Stimulated activated CD8-positive, alpha-beta memory T cell treated with anti-CD3 and anti-CD28 coated beads, Interleukin-7, amount 100 ng/mL, for 4 hours (primary cell): ENCODE data around the gene SYNJ2.
A peak's percentile ranks its signal among the peaks of the same experiment; 100 is the strongest.

Experiments used
- DNase-seq, 2 donors: peaks; one replicate each; pipeline ENCODE4 v3.0.0-alpha.2; 2020; ENCODE audit warnings: low read depth in 2 of 2

Gene SYNJ2

DNA sequence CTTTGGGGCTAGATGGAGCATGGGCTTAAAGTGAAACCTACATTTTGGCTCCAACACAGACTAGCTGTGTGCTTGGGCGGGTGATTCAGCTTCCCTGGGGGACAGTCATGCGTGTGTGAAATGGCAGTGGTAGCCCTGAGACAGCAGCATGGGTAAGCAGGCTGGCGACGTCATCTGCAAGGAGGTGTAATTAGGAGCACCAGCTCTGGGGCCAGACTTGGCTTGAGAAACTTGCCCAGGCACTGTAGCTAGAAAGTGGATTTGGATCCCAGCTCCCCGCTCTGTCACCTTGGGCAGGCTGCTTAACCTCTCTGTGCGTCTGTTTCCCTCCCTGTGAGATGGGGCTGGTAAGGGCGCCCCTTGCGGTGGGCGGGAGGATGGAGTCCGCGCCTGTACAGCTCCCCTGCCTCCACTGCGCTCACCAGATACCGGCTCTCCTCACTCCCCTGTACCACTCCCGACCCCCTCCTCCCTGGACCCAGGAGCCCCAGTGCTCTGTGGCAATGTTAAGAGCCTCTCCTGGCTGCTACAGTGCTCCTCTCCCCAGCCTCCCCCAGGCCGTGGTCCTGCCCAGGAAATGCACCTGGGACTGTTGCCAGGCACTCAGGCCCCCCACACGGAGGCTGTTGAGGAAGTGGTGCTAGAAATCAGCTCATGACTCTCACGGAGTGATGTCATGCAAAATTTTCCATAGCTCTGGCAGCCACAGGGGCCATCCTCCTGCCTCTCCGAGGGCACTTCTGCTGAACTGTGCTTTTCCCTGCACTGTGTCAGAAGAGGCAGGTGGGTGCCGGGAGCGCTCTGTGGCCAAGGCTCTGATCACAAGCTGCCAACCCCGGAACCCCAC, 44.6 kb downstream of the SYNJ2 start:
- peak; percentile 81 to 83 for DNase-seq

DNA sequence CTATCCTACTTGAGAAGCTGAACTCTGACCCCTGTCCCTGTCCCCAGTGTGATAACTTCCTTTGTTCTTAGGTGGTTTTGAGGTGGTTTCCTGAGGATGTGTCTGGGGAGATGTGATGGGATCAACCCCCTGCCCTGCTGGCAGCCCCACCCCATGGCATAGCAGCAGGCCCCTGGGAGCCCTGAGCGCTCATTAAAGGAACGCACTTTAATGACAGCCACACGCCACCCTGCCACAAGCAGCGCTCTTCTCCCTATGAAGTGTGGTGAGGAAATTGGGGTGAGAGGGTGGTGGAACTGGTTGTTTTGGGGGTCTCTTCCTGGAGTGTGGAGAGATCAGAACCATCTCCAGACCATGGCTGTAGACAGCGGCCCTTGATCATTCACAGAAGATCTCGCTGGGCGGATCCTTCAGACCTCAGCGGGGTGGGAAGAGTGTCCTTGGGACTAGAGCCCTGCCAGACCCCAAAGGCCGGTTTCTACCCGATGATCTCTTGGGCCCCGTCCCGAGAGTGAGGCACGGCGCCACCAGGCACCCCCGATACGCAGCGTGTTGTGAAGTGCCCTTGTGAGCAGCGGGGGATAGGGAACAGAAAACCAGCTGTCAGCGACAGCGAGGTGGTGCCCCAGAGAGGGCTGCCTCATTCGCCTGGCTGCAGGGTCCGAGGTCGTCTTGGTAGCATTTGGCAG, 45.4 kb downstream of the SYNJ2 start:
- no peak for DNase-seq

DNA sequence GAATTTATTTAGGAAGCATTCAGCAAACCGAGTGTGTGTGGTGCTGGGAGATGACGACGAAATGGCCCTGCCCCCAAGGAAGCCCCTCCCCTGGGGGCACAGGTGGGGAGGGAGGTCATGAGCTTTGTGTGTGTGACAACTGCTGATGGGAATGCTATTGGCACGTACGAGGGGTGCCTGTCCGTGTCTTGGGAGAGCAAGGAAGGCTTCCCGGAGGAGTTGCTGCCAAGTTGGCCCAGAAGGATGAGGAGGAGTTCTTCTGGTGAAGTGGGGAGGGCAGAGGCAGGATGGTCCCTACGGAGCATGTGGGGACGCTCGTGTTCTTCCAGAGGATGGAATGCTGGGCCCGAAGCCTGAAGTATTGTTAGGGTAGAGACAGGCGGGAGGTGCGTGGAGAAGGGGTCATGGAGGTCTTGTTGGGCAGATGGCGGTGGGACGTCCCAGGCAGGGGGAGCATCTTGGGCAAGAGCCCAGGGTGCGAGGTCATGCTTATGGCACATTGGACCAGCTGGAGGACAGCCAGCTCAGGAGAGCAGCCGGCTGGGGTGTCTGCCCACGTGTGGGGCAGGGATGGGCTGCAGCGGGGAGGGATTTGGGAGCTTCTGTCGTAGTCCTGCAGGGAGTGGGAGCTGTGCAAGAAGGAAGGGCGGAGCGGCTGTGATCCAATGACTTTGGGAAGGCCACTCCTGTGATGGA, 46.1 kb downstream of the SYNJ2 start:
- no peak for DNase-seq

DNA sequence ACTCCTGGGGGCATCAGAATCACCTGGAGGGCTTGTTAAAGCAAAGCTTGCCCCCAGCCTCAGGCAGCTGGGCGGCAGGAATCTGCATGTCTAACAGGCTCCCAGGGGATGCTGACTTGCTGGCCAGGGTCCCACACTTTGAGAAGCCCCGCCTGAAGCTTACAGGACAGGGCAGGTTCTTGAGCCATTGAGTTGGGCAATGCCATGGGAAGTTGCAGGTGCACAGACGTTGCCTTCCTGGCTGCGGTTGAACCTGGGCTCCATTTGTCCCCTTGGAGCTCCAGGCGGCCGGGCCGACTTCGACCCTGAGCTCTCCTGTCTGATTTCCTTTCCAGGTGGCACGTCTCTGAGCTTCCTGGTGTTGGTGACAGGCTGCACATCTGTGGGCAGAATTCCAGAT, 46.8 kb downstream of the SYNJ2 start:
- DNase-seq = no peak

DNA sequence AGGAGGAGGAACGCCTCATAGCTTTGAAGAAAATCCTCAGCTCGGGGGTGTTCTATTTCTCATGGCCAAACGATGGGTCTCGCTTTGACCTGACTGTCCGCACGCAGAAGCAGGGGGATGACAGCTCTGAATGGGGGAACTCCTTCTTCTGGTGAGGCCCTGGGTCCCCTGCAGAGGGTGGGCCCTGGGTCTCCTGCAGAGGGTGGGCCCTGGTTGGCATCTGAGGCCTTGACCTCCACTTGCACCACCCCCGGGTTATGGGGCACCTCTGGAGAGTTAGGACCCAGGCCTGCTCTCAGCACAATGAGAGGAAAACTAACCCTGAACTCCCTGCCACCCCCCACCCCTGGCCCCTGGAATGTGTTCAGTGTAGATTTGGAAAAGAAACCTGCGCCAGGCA, 47.2 kb downstream of the SYNJ2 start:
- DNase-seq = no peak

DNA sequence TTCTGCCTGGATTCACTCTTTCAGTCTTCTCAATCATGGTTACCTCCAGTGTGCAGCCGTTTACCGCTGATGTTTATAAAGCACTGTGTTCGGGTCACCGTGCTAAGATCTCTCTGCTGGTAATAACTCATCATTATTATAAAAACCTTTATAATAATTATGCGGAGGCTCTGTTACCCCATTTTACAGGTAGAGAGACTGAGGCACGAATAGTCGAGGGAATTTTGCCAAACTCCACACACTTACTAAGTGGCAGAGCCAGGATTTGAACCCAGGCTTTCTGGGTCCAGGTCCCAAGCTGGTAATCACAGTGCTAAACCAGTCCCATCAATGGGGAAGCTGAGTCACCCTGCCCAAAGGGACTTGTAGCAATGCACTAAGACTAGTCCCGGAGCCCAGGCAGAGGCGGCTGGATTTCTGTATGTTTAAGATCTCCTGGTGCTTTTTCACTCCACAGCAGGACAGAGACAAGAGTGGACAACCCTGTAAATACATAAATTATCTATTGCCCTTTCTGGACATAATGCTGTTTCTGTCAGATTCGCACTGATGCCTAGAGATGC, 48.1 kb downstream of the SYNJ2 start:
- no peak for DNase-seq

DNA sequence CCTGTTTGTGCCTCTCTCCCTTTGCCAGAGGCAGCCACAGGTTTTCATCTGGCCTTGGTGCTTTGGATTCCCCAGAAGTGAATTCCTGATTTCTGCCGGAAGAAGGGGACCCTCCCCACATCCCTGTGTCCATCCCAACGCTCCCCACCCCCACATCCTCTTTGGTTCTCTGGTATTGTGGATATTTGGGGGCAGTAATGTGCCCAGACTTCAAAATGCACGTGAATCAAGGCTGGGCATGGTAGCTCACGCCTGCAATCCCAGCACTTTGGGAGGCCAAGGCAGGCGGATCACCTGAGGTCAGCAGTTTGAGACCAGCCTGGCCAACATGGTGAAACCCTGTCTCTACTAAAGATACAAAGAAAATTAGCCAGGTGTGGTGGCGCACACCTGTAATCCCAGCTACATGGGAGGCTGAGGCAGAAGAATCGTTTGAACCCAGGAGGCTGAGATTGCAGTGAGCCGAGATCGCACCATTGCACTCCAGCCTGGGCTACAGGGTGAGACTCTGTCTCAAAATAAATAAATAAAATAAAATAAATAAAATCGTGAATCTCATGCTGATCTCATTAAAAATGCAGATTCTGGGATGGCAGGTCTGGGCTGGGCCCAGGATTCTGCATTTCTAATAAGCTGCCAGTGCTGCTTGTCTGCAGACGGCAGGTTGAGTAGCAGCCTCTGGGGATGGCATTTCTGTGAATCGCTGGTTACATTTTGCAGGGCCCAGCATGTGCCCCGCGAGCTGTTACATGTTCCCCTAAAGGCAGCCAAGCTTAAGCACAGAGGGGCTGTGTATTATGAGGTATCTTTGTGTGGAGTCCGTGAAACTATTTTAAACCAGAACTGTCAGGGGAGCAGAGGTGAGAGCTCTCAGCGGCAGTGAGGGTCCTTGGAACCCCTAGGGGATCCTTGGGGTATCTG, 49.0 kb downstream of the SYNJ2 start:
- no peak for DNase-seq

DNA sequence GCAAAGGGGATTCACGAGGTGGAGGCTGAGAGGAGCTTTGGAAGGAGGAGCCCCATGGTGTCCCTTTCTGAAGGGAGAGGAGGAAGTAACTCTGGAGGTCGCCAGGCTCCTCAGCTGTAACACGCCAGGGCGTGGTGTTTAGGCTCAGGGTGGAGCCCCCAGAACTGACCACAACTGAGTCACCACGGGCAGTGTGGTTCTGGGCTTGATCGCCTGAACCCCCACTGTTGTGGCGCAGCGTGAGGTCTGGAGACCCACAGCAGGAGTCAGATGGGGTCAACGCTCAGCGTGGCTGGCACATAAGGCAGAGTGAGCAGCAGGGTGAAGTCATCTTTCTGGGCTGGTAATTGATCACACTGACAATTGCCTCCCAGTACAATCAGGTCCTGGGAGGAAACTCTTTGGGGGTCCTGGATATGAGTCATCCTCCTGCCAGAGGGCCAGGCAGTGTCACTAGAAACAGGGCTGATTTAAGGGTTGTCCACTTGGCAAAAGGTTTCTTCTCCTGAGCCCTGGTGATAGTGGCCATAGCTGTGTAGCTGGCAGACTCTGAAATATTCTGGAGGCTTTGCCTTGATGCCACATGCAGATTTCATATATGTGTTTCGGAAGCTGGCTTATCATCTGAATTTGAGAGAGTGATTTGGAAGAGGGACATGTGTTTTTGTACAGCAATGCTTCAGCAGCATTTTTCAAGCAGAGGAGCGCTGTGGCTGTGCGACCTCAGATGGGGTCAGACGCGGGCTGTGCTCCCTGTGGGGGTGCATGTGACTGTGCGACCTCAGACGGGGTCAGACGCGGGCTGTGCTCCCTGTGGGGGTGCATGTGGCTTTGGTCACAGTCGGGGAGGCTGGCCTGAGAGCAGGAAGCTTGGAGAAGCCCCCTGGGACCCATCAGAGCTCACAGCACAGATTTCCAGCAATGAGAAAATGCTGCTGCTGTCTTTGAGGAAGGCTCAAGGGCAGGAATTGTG, 50.0 kb downstream of the SYNJ2 start:
- DNase-seq = peak in 1 of 2 donors; percentile 59

DNA sequence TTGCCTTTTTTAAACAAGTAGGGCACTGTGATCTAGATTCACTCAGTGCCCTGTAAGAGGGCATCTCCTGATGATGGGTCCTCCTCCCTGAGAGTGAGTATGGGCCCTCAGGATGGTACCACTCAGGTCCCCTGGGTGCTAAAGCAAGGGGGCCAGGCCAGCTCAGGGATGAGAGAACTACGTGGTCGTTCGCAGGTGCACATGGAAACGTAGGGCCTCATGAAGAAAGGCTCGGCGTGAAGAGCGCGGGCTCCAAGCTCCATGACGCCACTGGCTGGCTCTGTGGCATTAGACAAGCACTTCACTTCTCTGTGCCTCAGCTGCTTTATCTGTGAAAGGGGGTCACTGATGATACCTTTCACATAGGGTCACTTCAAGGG, 50.7 kb downstream of the SYNJ2 start:
- no peak for DNase-seq

DNA sequence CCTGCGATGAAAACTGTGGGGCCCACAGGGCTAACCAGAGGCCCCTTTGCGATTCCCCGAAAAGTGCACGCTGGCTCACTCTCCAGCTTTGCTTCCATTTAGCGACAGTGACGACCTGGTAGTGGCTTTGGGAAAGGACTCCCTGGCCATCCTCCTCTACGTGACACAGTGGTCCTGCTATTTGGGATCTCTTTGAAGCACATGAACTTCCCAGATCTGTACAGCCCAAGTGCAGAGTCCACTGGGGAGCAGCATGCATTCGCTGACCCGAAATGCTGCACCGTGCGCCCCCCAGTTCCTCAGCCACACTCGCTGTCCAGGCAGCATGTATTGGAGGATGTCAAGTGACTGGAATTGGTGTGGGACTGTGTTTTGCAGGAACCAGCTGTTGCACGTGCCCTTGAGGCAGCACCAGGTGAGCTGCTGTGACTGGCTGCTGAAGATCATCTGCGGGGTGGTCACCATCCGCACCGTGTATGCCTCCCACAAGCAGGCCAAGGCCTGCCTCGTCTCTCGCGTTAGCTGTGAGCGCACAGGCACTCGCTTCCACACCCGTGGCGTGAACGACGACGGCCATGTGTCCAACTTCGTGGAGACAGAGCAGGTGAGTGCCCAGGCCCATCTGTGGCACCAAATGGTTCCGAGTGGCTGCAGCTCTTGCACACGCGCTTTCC, 51.6 kb downstream of the SYNJ2 start:
- DNase-seq = no peak

DNA sequence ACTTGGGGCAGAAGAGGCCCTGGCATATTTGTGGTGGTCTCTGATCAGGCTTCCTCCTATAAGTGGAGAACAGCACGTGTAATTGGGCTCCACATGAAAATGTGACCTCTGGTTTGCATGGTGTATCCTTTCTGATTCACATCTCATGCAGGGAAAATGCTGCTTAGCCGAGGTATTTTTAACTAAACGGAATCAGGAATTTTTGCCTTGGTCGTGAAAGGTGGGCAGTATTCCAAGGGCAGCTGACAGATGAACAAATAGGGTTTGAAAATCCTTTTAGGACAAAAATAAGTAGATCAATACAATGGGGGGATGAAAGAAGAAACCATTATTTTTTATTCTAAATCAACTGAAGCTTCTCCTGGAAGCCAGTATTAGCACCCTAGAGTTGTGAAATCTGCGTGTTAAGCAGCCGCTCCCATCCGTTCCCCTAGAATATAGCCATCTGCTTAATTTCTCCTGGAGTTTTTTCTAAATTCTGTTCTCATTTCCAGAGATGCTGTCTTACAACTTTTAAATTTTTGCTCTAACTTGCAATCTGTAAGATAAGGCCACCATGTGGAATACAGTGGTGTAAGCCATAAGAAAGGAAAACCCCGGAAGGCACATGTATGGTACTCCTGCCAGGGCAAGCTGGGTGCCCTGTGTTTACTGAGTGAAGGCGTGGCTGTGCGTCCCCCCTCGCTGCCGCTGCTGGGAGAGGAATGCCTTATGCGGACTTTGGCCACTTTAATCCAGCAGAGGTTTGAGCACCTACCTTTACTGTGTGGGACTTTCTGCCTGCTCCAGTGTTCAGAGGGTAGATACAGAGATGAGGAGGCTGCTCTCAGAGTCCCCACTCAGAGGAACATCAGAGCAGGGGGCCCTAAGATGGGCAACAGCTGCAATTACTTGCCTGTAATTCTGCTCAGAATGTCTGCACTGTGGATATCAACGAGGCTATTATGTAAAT, 52.4 kb downstream of the SYNJ2 start:
- DNase-seq = no peak

DNA sequence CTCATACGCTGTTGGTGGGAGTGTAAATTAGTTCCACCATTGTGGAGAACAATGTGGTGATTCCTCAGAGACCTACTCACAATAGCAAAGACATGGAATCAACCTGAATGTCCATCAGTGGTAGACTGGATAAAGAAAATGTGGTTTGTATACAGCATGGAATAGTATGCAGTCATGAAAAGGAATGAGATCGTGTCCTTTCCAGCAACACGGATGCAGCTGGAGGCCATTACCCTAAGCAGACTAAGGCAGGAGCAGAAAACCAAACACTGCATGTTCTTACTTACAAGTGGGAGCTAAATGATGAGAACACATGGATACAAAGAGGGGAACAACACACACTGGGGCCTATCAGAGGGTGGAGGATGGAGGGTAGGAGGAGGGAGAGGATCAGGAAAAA, 54.6 kb downstream of the SYNJ2 start:
- DNase-seq = no peak

DNA sequence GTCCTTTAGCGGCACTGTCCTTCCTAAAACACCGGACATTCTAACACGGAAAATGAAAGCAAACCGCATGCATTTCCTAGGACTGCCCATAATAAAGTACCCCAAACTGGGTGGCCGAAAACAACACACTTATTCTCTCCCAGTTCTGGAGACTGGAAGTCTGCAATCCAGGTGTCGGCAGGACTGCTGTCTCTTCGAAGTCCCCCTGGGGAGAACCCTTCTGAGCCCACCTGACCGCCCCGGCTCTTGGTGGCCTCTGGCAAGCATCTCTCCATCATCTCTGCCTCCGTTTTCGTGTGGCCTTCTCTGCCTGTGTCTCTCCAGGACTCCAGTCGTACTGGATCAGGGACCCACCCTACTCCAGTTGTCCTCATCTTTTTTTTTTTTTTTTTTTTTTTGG, 55.4 kb downstream of the SYNJ2 start:
- no peak for DNase-seq

DNA sequence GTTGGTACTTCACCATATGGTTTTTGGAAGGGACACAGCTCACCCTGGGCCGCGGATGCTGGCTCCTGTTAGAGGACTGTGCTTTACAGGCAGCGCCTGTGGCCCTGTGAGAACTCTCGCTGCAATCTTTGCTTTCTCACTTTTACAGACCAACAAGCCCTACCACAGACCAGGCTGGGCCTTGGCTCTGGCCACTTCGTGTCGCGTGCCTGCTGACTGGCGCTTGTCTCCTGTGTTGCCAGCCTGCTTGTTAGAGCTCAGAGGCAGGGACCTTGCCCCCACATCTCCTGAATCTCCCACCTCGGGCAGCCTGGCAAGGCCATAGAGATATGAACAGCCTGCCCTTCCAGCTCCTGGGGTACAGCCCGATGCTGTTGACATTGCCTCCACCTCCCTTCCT, 56.1 kb downstream of the SYNJ2 start:
- DNase-seq = no peak

DNA sequence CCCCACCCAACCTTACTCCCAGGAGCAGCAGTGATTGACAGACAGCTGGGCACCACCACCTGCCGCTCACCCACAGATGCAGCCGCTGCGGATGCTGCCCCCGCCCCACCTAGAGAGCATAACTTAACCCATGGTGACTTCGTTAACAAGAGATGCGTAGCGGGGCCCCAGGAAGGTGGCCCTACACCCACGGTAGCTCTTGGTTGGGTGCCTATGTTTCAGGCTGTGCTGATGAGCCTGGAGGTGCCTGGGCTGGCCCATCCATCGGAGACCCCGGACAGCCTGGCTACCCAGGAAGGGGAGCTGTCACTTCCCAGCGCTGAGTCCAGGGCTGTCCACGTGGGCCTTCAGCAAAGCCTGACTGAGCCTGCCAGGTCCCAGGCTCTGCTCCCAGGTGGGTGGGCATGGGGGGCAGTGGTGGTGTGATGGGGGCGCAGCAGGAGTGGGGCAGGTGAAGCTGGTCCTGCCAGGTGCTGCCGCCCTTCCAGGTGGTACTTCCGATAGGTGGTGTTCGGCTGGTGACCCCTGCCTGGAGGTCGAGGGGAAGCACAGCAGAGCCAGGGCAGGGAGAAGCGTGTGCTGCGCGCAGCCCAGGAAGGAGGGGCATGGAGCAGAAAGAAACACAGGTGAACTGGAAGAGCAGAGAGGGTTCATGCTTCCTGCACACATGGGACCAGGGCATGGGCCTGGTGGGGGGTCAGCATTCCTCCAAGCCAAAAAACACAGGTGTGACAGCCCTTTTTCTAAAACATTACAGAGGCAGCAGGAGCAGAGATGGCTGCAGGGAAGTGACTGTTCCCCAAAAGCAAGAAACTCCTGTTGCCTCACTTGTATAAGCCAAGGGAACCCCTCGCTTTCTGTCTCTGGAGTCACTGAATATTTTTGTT, 56.9 kb downstream of the SYNJ2 start:
- no peak for DNase-seq

DNA sequence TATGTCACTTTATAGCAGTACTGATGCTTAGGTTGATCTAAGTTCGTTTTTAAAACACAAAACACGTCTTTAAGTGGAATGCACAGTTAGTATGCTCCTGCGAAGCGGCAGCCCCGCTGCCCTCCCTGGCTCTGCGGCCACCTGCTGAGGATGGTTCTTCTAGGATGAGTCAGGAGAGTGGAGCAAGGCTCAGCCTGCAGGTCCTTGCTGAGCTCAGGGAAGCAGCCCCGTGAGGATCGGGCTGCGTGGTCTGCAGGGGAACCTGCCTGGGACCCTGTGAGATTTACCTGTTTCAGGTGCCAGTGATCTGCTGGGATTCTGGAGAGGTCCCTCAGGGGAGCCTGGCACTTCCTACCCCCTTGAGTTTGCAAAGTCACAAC, 57.5 kb downstream of the SYNJ2 start:
- DNase-seq = no peak

DNA sequence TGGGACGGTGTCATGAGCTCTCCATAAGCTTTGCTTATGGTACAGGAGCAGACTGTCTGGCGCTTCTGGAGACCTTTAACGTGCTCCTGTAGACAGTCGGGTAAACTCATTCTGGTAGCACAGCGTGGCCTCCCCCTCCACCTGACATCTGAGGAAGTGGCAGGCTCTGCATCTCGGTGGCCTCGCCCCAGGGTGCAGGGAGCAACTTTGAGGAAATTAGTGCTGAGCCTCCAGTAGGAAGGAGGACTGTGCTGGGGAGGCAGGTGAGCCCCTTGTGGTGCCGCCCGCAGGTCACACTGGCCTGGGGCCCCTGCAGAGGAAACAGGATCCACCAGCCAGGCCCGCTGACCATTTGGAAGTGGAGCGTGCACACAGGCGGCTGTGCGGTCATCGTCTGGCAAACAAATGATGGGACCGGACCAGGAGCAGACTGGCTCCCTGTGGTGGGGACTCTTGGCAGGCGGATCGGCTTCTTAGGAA, 57.9 kb downstream of the SYNJ2 start:
- no peak for DNase-seq
